Measurements from ENCODE around the gene ACOT7.

ACOT7 gene

DNA sequence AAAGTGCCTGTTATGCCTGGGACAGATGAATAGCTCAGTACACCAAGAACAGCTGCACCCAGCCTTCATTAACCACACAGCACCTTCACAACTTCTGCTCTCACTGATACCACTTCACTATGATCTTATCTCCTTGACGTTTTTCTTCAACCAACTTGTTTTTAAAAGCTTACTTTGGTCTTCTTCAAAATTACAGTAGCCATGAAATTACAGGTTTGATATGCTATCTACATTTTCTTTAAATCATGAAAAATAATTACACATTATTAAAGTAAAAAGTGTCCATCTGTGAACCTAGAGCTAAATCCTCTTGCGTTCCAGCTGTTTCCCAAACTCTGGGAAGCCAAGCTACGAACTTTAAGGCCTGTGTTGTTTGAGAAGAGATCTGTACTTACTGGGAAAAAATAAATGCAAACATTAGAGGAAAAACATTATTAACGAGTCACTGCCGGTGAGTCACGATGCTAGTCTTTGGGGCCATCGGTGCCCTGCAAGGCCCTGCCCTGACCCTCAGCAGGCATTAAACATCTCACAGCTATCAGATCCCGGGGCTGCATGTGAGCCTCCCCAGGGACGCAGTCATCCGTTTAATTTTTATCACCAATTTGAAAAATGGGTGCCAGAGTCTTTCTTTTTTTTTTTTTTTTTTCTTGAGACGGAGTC lies 76.3 kb downstream of the ACOT7 start:
- Histone ChIP-seq H3K9me3 (ENCODE audit: insufficient read depth, low read length, severe bottlenecking) (no peaks in the 10 kb centered on the region), H2AFZ (ENCODE audit: low read depth, low read length) (no peak overlapping the region), H3K4me3 (ENCODE audit: low read depth in 1 of 2, low read length in 2 of 2) (no peak overlapping the region), H3K27me3 (ENCODE audit: insufficient read depth, low read length, poor library complexity) (no peaks in the 10 kb centered on the region), H3K27ac (ENCODE audit: low read length) (peak overlapping the region; percentile 50), H3K4me1 (ENCODE audit: insufficient read depth, low read length) (peaks cover 2% of the 10 kb centered on the region; the same call in 1 of the 2 replicates), H3K9ac (ENCODE audit: low read depth, low read length) (no peak overlapping the region), H3K79me2 (ENCODE audit: insufficient read depth, low read length) (no peaks in the 10 kb centered on the region), H3K36me3 (ENCODE audit: insufficient read depth, low read length) (peaks cover 74% of the 10 kb centered on the region), H3K4me2 (ENCODE audit: insufficient read depth, low read length) (no peak overlapping the region), H4K20me1 (ENCODE audit: insufficient read depth, low read length) (peaks cover 31% of the 10 kb centered on the region)
- DNase-seq (no peak), ATAC-seq (ENCODE audit: insufficient read depth, low read depth) (peak; percentile 79)
- TF ChIP-seq EZH2 (IDR thresholded peaks at IDR 0.05; ENCODE audit: borderline replicate concordance, low read depth, low read length, severe bottlenecking) (no peak), CTCF (IDR thresholded peaks at IDR 0.05; ENCODE audit: borderline replicate concordance, extremely low read depth, low read length, poor library complexity, severe bottlenecking) (no peak)

DNA sequence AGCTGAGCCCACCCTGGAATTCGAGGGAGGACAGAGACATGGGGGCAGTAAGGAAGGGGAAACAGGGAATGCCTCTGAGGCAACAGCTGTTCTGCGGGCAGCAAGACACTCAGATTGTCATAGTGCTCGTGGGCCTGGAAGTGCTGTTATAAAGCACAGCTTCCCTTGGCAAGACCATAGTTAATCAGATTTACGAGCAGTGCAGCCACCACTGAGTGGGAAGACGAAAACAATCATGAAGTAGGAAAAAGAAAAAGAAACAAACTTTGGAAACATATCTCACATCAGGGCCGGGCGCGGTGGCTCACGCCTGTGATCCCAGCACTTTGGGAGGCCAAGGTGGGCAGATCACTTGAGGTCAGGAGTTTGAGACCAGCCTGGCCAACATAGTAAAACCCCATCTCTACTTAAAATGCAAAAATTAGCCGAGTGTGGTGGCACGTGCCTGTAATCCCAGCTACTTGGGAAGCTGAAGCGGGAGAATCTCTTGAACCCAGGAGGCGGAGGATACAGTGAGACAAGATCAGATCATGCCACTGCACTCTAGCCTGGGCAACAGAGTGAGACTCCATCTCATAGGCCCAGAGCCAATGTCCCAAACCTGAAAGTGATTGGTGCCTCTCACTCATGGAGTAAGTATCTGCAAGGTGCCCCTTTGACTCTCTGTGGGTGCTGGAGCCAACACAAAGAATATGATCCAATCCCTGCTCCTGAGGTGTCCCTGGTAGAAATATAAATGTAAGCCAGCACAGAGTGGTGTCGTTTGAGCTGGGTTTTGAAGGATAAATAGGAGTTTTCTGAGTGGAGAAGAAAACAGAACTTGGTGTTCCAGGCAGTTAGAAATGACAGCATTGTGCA lies 77.1 kb downstream of the ACOT7 start:
- H3K9me3 ChIP-seq (ENCODE audit: insufficient read depth, low read length, severe bottlenecking) = no peaks in the 10 kb centered on the region
- H3K79me2 ChIP-seq (ENCODE audit: insufficient read depth, low read length) = no peaks in the 10 kb centered on the region
- no peaks in the 10 kb centered on the region for H3K27me3 ChIP-seq (ENCODE audit: insufficient read depth, low read length, poor library complexity)
- H2AFZ ChIP-seq (ENCODE audit: low read depth, low read length) = no peak overlapping the region
- H3K4me3 ChIP-seq (ENCODE audit: low read depth in 1 of 2, low read length in 2 of 2) = no peak overlapping the region
- no peak for TF ChIP-seq CTCF (IDR thresholded peaks at IDR 0.05; ENCODE audit: borderline replicate concordance, extremely low read depth, low read length, poor library complexity, severe bottlenecking)
- no peak for TF ChIP-seq EZH2 (IDR thresholded peaks at IDR 0.05; ENCODE audit: borderline replicate concordance, low read depth, low read length, severe bottlenecking)
- peaks cover 2% of the 10 kb centered on the region; the same call in 1 of the 2 replicates for H3K4me1 ChIP-seq (ENCODE audit: insufficient read depth, low read length)
- H3K36me3 ChIP-seq (ENCODE audit: insufficient read depth, low read length) = peaks cover 80% of the 10 kb centered on the region
- peak overlapping the region; percentile 50 for H3K27ac ChIP-seq (ENCODE audit: low read length)
- no peak overlapping the region for H3K4me2 ChIP-seq (ENCODE audit: insufficient read depth, low read length)
- no peak overlapping the region for H3K9ac ChIP-seq (ENCODE audit: low read depth, low read length)
- ATAC-seq (ENCODE audit: insufficient read depth, low read depth) (0 out of 3 replicates have a peak, but pooled peaks have one; percentile 7), DNase-seq (no peak)
- peaks cover 31% of the 10 kb centered on the region for H4K20me1 ChIP-seq (ENCODE audit: insufficient read depth, low read length)

DNA sequence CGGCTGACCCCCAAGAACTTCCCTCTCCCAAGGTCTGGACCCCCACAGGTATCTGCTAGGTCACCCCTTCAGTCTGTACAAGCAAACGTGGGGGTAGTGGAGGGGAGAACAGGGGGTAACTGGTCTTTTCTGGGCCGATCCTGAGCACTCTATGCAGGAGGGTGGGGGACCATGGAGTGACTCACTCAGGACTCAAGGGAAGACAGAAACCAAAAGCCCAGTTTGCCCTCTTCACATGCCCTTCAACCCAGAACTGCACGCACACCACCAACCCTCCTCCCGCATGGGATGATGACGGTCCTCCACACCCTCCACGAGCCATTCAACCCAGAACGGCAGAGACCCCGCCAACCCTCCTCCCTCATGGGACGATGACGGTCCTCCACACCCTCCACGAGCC lies 79.1 kb downstream of the ACOT7 start:
- H3K9me3 ChIP-seq (ENCODE audit: insufficient read depth, low read length, severe bottlenecking) = no peaks in the 10 kb centered on the region
- no peak overlapping the region for H3K4me2 ChIP-seq (ENCODE audit: insufficient read depth, low read length)
- H3K79me2 ChIP-seq (ENCODE audit: insufficient read depth, low read length) = no peaks in the 10 kb centered on the region
- DNase-seq (no peak), ATAC-seq (ENCODE audit: insufficient read depth, low read depth) (no peak)
- no peak overlapping the region for H2AFZ ChIP-seq (ENCODE audit: low read depth, low read length)
- no peak overlapping the region for H3K27ac ChIP-seq (ENCODE audit: low read length)
- TF ChIP-seq CTCF (IDR thresholded peaks at IDR 0.05; ENCODE audit: borderline replicate concordance, extremely low read depth, low read length, poor library complexity, severe bottlenecking) = no peak
- TF ChIP-seq EZH2 (IDR thresholded peaks at IDR 0.05; ENCODE audit: borderline replicate concordance, low read depth, low read length, severe bottlenecking) = no peak
- peaks cover 78% of the 10 kb centered on the region for H3K36me3 ChIP-seq (ENCODE audit: insufficient read depth, low read length)
- H3K4me1 ChIP-seq (ENCODE audit: insufficient read depth, low read length) = peaks cover 2% of the 10 kb centered on the region; the same call in 1 of the 2 replicates
- H3K9ac ChIP-seq (ENCODE audit: low read depth, low read length) = no peak overlapping the region
- peaks cover 16% of the 10 kb centered on the region; the same call in 1 of the 2 replicates for H4K20me1 ChIP-seq (ENCODE audit: insufficient read depth, low read length)
- no peaks in the 10 kb centered on the region for H3K27me3 ChIP-seq (ENCODE audit: insufficient read depth, low read length, poor library complexity)
- no peak overlapping the region for H3K4me3 ChIP-seq (ENCODE audit: low read depth in 1 of 2, low read length in 2 of 2)
